ENCODE results near the gene KIF25.
"Not testable (repeated sequence)": the region's sequence is repeated elsewhere in the genome, so short reads cannot be mapped to it uniquely, and the experiment has no call there.

Gene KIF25

GRCh38 chr6:168072261-168072660, 74.8 kb downstream of the KIF25 start:
- no peak for DNase-seq (ENCODE audit: low read depth)

DNA sequence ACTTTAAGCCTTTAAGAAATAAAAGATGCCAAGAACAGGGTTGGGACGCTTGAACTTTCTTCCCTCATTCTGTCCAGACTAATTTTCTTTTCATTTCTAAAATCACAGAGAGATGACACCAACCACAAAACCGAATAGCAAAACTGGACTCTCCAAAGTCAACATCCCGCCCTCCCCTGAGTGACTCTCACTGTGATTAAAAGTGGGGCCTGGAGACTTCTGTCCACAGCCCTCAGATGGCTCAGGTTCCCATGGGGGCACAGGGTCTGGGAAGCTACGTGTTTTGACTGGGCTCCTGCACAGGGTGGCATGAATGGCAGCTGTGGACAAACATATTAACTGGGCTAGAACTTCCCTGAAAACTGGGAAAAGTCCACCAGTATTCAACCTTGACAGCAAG, 75.3 kb downstream of the KIF25 start:
- DNase-seq (ENCODE audit: low read depth), result no peak

DNA sequence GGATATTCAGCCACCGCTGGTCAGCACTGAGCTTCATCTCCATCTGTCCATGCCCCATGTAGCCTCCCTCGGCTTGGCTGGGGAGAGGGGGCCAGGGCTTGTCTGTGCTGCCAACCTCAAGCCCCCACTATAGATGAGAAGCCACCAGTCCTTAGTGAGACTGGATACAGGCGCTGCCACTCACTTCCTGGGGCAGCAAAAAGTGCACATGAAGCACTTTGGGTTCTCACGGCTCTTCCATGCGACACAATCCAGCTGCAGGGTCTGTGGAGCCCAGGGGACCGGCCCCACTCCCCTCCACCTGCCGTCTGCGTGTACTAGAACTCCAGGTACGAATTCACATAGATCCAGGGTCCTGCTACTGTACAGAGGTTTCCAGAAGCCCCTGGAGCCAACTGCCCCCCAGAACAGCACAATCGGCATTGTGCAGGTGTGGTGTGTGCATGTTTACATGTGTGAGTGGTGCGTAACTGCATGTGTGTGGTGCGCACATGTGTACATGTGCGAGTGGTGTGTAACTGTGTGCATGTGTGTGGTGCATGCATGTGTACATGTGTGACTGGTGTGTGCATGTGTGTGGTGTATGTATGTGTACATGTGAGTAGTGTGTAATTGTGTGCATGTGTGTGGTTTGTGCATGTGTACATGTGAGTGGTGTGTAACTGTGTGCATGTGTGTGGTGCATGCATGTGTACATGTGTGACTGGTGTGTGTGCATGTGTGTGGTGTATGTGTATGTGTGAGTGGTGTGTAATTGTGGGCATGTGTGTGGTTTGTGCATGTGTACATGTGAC, 76.7 kb downstream of the KIF25 start:
- no peak for DNase-seq (ENCODE audit: low read depth)

GRCh38 chr6:168075216-168075615, 77.7 kb downstream of the KIF25 start:
- no peak for DNase-seq (ENCODE audit: low read depth)

- DNase-seq (ENCODE audit: low read depth), result no peak
Observed at GRCh38 chr6:168075787-168076202, 78.3 kb downstream of the KIF25 start.

GRCh38 chr6:168077401-168077800, 79.9 kb downstream of the KIF25 start:
- not testable (repeated sequence) for DNase-seq (ENCODE audit: low read depth)

GRCh38 chr6:168078175-168078942, 80.9 kb downstream of the KIF25 start:
- no peak for DNase-seq (ENCODE audit: low read depth)

DNA sequence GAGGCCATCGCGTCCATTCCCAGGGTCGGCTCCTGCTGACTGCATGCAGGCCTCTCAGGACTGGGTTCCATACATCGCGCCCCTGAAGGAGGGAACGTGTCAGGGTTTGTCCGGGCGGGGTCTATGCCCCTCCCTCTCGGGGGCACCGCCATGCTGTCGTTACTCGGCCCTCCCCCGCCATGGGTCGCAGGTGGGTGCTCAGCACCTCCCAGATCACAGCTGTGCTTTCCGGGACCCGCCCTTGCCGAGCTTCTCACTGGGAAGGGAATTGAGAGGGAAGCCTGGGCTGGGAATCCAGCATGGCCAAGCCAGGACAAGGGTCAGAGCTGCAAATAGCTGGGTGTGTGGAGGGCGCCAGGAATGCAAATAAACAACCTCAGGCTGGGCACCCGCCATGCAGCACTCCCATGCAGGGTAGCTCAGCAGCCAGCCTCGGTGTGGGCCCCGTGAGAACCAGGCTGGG, 81.5 kb downstream of the KIF25 start, which contains the start of gene FRMD1:
Gene FRMD1 (minus strand): TSS at position 270 of the 463 bp plus-strand sequence. CDS start 118 bp downstream, at position 152.
- DNase-seq (ENCODE audit: low read depth), result no peak

GRCh38 chr6:168080393-168081077, 83.1 kb downstream of the KIF25 start:
- no peak for DNase-seq (ENCODE audit: low read depth)

GRCh38 chr6:168081858-168082546, 84.5 kb downstream of the KIF25 start:
- no peak for DNase-seq (ENCODE audit: low read depth)

- no peak for DNase-seq (ENCODE audit: low read depth)
Observed at GRCh38 chr6:168082860-168083513, 85.5 kb downstream of the KIF25 start.

DNA sequence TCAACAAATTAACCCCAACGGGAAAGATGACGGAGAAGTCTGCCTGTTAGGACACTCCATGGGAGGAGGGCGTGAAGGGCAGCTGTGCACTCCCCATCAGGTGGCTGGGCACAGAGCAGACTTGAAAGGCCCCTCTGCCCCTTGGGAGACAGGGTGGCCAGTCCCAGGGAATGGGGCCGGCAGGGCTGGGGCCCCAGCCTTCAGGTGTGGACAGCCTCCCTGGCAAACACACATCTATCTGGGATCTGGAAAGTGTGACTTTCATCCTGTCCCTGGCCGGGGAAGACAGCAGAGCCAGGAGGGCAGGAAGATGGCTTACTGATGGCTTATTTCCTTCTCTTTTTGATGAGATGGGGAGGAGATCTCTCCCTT, 86.0 kb downstream of the KIF25 start:
- no peak for DNase-seq (ENCODE audit: low read depth)

- DNase-seq (ENCODE audit: low read depth), result no peak
Observed at GRCh38 chr6:168084465-168085160, 87.1 kb downstream of the KIF25 start.

DNA sequence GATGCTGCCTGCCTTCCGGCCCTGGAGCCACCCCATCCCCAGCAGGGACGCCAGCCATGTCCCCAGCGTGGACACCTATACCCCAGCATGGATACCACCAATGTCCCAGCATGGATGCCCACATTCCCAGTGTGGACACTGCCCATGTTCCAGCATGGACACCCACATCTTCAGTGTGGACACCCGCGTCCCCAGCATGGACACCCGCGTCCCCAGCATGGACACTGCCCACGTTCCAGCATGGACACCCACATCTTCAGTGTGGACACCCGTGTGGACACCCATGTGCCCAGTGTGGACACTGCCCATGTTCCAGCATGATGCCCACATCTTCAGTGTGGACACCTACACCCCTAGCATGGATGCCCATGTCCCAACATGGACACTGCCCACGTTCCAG, 88.6 kb downstream of the KIF25 start:
- no peak for DNase-seq (ENCODE audit: low read depth)

- no peak for DNase-seq (ENCODE audit: low read depth)
Observed at GRCh38 chr6:168086616-168087015, 89.1 kb downstream of the KIF25 start.

DNA sequence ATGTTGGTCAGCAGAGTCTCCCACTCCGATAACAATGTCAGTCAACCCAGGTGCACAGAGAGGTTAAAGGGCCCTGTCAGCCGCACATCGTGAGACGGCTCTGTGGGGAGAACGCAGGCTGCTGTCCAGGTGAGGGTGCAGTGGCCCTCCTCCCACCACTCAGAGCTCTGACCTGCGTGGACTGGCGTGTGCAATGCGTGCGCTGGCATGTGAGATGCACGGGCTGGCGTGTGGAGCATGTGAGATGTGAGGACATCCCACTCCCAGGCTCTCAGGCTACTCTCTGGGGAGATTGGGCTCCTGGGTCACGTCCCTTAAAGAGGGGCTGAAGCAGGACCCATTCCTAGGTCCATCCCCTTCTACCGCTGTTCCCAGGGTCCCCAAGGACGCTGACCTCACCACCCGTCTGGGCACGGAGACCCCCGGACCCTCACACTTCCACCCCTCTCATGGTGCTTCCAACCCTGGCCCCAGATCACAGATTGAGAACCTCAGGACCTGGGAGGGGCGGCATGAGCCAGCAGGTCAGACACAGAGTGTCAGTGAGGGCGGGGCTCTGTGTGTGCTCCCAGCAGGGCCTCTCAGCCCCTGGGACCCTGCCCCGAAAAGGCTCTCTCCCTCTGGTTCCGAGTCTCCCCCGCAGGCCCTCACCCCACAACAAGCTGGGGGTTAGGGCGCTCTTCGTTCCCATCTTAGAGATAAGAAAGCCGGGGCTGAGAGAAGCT, 90.1 kb downstream of the KIF25 start:
- DNase-seq (ENCODE audit: low read depth), result no peak

DNA sequence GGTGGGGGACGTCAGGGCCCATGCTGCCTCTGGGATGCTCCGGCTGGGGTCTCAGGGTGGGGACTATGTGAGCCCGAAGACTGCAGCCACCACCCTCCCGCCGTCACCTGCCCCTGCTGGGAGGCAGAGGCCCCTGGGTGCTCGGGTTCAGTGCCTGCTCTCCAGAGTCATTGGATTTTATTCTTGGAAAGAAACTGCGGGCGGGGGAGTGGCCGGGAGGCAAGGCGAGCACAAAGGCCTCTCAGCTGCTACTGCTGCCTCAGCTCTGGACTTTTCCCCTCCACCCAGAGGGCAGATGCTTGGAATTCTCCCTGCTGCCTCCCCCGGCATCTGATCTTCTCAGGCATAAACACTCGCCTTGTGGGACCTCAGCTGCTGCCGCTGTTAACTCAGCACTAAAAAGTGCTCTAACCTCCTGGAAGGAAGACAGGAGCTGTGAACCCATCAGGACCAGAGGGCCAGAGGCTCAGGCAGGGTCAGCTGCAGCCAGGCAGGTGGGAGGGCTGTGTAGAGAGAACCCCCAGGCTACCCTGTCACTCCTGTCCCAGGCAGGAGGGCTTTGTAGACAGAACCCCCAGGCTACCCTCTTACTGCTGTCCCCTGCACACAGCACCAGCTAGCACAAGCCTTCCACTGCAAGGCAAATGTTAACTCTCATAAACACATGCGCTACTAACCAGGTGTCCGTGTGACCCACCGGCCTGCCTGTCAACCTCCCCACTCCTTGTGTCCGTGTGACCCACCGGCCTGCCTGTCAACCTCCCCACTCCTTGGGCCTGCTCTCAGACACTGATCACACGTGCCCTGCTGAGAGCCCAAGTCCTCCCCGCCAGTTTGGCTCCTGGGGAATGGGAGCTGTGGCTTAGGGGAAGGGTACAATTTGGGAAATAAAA, 90.9 kb downstream of the KIF25 start:
- no peak for DNase-seq (ENCODE audit: low read depth)

GRCh38 chr6:168089186-168090063, 92.0 kb downstream of the KIF25 start:
- no peak for DNase-seq (ENCODE audit: low read depth)

Measured in stimulated activated CD4-positive, alpha-beta T cell treated with anti-CD3 and anti-CD28 coated beads, Interleukin-2, amount 100 ng/mL, for 4 hours (primary cell).